Cortex of kidney (tissue), 1 donor: Measurements from ENCODE around the gene MTHFD1L.
"Not testable (repeated sequence)": the region's sequence is repeated elsewhere in the genome, so short reads cannot be mapped to it uniquely, and the experiment has no call there.

Experiments
- DNase-seq: peaks from one replicate; lab custom pipeline; 2025; lab: John Stamatoyannopoulos, UW

The MTHFD1L gene

DNA sequence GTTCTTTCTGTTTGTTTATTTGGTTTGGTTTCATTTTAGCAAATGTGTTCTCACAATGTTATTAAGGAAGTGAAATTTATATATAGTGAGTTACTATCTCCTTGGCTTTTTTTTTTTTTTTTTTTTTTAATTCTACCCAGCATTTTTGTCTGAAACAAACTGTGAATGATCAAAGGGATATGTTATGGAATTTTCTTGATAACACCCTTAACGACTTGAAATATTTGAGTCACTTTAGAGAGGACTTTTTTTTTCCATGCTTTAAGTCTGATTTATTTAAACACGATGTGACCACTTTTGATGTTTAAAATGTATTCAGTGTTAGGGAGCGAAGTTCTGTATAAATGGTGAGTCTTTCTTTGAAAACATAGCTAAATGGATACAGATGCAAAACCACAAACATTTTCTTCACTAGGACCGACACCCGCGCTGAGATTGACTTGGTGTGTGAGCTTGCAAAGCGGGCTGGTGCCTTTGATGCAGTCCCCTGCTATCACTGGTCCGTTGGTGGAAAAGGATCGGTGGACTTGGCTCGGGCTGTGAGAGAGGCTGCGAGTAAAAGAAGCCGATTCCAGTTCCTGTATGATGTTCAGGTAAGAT is 149.7 kb downstream of the MTHFD1L start:
- DNase-seq: no peak

DNA sequence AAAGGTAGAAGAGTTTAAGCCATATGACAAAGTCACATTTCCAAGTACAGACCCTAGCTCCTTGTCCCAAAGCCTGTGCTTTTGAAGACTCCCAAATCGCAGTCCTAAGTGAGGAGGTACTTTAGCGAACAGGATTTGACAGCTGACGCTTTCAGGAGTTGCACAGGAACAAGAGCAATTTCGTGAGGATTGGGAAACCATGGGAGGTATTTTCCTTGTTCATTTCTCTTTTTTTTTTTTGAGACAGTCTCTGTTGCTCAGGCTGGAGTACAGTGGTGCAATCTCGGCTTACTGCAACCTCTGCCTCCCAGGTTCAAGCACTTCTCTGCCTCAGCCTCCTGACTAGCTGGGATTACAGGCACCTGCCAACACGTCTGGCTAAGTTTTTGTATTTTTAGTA is 150.6 kb downstream of the MTHFD1L start:
- no peak for DNase-seq

- DNase-seq: no peak
These were observed 152.5 kb downstream of the MTHFD1L start for GRCh38 chr6:151018046-151018445.

- DNase-seq: no peak
These were observed 153.6 kb downstream of the MTHFD1L start for GRCh38 chr6:151018911-151019782.

- no peak for DNase-seq
These were observed 156.4 kb downstream of the MTHFD1L start for GRCh38 chr6:151021896-151022295.

- DNase-seq: no peak
These were observed 157.0 kb downstream of the MTHFD1L start for GRCh38 chr6:151022492-151022891.

- no peak for DNase-seq
These were observed 157.8 kb downstream of the MTHFD1L start for GRCh38 chr6:151023342-151023741.

GRCh38 chr6:151024597-151024996 is 159.1 kb downstream of the MTHFD1L start:
- DNase-seq: no peak

DNA sequence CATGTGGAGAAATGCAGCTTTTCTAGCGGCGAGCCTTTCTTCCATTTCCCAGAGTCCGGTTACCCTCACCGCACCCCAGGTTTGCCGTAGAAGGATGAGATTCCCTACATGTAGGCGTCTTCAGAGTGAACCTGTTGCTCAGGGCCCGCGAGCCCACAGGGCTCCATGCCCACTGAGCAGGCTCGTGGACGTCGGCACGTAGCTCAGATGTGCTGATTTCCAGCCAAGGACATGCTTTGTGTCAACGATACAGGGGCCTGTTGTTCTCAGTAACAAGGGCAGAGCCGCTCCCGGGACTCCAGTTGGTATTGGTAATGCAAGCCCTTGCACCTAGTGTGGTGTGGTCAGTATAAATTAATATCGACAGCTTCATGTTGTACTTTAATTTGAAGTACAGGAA is 159.6 kb downstream of the MTHFD1L start:
- no peak for DNase-seq

GRCh38 chr6:151026041-151026663 is 160.7 kb downstream of the MTHFD1L start:
- DNase-seq: no peak

DNA sequence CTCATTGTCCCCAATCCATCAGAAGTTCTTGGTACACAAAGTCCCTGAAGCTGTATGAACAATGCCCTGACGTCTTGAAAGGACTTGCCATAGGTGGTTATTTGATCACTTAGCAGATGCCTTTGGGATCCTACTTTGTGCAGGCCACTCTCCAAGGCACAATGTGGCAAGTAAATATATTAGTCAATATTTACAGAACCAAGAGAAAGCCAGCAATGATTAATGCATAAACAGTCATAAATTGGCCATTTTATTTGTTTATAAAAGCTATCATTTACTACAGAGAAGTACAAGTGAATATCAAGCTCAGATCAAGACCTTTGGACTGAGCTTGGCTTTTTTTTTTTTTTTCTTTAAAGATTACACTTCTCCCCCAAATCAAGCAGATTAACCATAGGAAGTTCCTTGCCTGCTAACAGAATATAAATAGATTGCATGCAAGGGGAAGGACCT is 161.8 kb downstream of the MTHFD1L start:
- DNase-seq: no peak

- no peak for DNase-seq
These were observed 162.7 kb downstream of the MTHFD1L start for GRCh38 chr6:151027936-151028838.

DNA sequence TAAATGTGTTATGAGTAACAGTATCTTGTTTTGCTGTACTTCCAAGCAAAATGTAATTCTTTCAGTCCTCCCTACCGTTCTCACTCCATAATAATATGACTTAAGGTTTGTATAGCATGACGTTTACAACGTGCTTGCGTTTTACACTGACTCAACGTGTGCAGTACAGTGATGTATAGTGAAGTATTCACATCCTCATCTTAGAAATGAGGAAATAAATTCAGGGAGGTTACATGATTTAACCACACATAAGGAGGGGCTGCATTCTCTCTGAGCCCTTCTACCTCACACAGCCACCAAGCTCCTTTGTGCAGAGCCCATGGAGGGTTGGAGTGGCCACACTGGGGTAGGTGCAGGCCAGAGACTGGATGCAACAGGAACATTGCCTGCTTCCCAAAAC is 164.5 kb downstream of the MTHFD1L start:
- no peak for DNase-seq

DNA sequence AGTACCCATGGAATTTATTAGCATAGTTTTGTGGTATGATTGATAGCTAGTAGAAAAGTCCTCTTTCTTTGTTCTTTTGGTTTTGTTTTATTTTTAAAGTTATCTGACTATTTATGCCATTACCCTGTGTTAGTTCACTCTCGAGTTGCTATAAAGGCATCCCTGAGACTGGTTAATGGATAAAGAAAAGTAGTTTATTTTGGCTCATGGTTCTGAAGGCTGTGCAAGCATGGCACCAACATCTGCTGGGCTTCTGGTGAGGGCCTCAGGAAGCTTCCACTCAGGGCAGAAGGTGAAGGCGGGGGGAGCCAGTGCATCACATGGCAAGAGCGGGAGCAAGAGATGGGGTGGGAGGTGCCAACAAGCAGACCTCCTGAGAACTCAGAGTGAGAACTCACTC is 166.5 kb downstream of the MTHFD1L start:
- DNase-seq: no peak

- DNase-seq: no peak
These were observed 169.6 kb downstream of the MTHFD1L start for GRCh38 chr6:151034825-151035781.

DNA sequence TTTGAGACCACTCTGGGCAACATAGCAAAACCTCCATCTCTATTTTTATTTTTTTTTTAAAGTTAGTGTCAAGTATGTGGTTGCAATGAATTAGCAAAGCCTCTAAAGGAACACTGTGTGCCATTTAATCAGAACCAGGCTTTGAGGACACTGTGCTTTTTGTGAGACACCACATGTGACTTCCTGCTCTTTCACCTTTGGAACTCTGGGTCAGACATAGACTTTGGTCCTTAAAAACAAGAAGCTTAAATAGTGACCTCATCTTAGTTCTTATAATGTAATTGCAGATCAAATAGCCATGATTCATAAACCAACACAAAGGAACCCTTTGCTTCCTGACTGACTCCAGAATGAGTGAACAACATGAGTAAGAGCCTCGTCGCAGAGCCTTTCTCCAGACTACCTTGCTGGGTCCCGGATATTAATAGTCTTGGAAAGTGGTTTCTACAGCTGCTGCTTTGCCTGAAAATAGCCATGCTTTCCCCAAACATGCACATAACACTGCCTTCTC is 170.8 kb downstream of the MTHFD1L start:
- not testable (repeated sequence) for DNase-seq

DNA sequence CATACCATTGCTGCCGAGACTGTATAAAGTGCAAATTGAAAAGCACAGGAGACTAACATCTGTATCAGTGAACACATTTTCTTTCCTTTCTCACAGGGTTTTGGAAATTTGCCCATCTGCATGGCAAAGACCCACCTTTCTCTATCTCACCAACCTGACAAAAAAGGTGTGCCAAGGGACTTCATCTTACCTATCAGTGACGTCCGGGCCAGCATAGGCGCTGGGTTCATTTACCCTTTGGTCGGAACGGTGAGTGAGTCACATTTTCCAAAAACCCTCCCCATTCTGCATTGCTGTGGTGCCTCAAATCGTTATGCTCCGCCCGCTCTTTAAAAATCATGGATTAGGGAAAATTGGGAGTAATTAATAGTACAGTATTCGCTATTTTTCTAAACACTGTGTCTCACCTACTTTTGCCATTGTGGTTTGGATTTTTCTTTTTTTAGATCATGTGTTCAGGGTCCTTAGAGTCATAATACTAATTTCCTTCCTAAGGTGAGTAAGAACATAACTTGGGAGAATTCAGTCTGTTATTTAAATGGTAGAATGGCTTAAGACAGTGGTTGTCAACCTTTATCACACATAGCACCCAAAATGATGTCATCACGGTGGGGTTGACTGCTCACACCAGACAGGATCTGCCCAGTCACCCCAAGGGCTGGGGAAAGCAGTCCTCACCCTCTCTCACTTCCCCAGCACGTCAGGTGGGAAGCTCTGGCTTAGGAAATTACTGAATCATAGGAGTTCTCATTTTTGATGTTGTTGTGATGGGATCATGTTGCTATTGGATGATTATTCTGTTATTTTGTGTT is 171.6 kb downstream of the MTHFD1L start:
- DNase-seq: no peak

DNA sequence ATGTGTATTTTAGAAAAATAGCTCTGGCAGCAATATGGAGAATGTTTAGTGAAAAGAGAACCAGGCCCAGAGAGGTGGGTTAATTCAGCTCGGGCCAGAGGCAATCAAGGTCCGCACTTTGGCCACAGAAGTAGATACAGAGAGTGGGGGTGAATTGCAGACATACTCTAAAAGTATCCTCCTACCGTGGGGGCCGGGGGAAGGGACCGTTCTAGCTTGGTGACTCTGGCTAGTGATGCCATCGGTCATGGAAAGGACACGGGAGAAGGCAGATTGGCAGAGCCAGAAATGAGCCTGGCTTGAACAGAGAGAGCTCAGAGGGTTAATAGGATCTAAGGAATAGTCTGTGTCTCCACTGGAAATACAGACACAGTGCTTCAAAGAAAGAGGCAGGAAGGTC is 173.1 kb downstream of the MTHFD1L start:
- DNase-seq: no peak

DNA sequence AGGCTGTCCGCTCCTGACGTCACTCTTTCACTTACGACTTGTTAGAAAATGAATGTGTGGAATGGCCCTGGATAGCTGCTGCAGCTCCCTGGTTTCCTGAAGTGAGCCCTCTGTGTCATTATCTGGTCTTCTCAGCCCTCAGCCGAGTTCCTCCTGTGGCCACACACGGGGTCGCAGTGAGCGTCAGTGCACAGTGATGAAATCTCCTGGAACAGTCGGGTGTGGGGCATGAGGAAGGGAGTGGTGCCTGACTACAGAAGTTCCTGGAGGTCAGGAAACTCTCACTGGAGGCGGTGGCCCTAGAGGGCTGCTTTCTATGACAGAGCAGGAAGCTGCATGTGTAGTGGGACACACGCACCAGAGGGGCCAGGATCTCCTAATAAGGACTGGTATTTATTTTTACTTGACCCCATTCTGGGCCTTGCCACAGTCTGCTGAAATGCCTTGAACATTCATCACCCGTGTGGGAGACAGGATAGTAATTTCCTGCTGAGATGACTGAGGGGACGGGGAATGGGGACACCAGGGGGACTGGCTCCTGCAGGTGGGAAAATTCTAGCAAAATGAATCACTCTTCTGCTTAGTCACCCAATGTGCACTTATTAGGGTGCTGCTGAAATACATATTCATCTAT is 175.5 kb downstream of the MTHFD1L start:
- not testable (repeated sequence) for DNase-seq
